ENCODE measurements around the gene ATXN10.
"Not testable (repeated sequence)": the region's sequence is repeated elsewhere in the genome, so short reads cannot be mapped to it uniquely, and the experiment has no call there.

The ATXN10 gene

GRCh38 chr22:45709060-45709739 lies 37.6 kb downstream of the ATXN10 start:
- peak; percentile 94 for DNase-seq (ENCODE audit: low spot score)

GRCh38 chr22:45709866-45710265 lies 38.2 kb downstream of the ATXN10 start:
- DNase-seq (ENCODE audit: low spot score) = peak; percentile 85

- no peak for DNase-seq (ENCODE audit: low spot score)
Observed at GRCh38 chr22:45710469-45710868, 38.8 kb downstream of the ATXN10 start.

- DNase-seq (ENCODE audit: low spot score) = not testable (repeated sequence)
Observed at GRCh38 chr22:45714390-45714789, 42.8 kb downstream of the ATXN10 start.

GRCh38 chr22:45717789-45718188 lies 46.2 kb downstream of the ATXN10 start:
- peak; percentile 84 for DNase-seq (ENCODE audit: low spot score)

GRCh38 chr22:45718391-45718790 lies 46.8 kb downstream of the ATXN10 start:
- DNase-seq (ENCODE audit: low spot score) = no peak

- DNase-seq (ENCODE audit: low spot score) = peak; percentile 70
Observed at GRCh38 chr22:45720839-45721378, 49.3 kb downstream of the ATXN10 start.

- DNase-seq (ENCODE audit: low spot score) = peak; percentile 88
Observed at GRCh38 chr22:45722006-45722405, 50.4 kb downstream of the ATXN10 start.

GRCh38 chr22:45726081-45726480 lies 54.4 kb downstream of the ATXN10 start:
- DNase-seq (ENCODE audit: low spot score) = no peak

GRCh38 chr22:45731041-45731797 lies 59.6 kb downstream of the ATXN10 start:
- peak; percentile 54 for DNase-seq (ENCODE audit: low spot score)

GRCh38 chr22:45731798-45732495 lies 60.3 kb downstream of the ATXN10 start:
- DNase-seq (ENCODE audit: low spot score) = no peak

GRCh38 chr22:45735273-45735672 lies 63.6 kb downstream of the ATXN10 start:
- no peak for DNase-seq (ENCODE audit: low spot score)

GRCh38 chr22:45738206-45738605 lies 66.6 kb downstream of the ATXN10 start:
- no peak for DNase-seq (ENCODE audit: low spot score)

- no peak for DNase-seq (ENCODE audit: low spot score)
Observed at GRCh38 chr22:45740236-45740635, 68.6 kb downstream of the ATXN10 start.

GRCh38 chr22:45742866-45743450 lies 71.3 kb downstream of the ATXN10 start:
- no peak for DNase-seq (ENCODE audit: low spot score)

- no peak for DNase-seq (ENCODE audit: low spot score)
Observed at GRCh38 chr22:45743687-45744086, 72.1 kb downstream of the ATXN10 start.

GRCh38 chr22:45744442-45744841 lies 72.8 kb downstream of the ATXN10 start:
- no peak for DNase-seq (ENCODE audit: low spot score)

- DNase-seq (ENCODE audit: low spot score) = no peak
Observed at GRCh38 chr22:45750626-45751025, 79.0 kb downstream of the ATXN10 start.

GRCh38 chr22:45752036-45752435 lies 80.4 kb downstream of the ATXN10 start:
- DNase-seq (ENCODE audit: low spot score) = no peak

- no peak for DNase-seq (ENCODE audit: low spot score)
Observed at GRCh38 chr22:45754822-45755221, 83.2 kb downstream of the ATXN10 start.

- no peak for DNase-seq (ENCODE audit: low spot score)
Observed at GRCh38 chr22:45756558-45756957, 84.9 kb downstream of the ATXN10 start.

- peak; percentile 9 for DNase-seq (ENCODE audit: low spot score)
Observed at GRCh38 chr22:45757068-45757467, 85.4 kb downstream of the ATXN10 start.

Measured in kidney tubule cell (primary cell).